K562 (cell line): ENCODE measurements around the gene ATXN3. TPM values are rescaled to one million over a fixed set of nuclear protein-coding genes. Genes with fewer than 3 reads are reported as not detected.

ENCODE experiments used
- ARID3B ChIP-seq: fragments of 250-450 bp; sonication (Bioruptor Pico); IDR thresholded peaks from 2 replicates; pipeline ENCODE4 v1.4.0; 2020; ENCODE audit warnings: borderline replicate concordance
- GABPB1 ChIP-seq: sonication (generic); formaldehyde crosslinking; IDR thresholded peaks from 2 replicates; pipeline ENCODE4 v1.8.0; 2022; ENCODE audit warnings: mild to moderate bottlenecking, missing genetic modification reagents
- RFX7 ChIP-seq: fragments of 250-450 bp; sonication (Bioruptor Pico); IDR thresholded peaks from 2 replicates; pipeline ENCODE4 v1.5.1; 2021; ENCODE audit warnings: mild to moderate bottlenecking
- SOX6 ChIP-seq: fragments of 450-650 bp; IDR thresholded peaks from 2 replicates; pipeline ENCODE4 v1.6.1; 2014; ENCODE audit warnings: mild to moderate bottlenecking
- ZNF134 ChIP-seq: fragments of 250-450 bp; sonication (Bioruptor Pico); conservative IDR thresholded peaks from 2 replicates; pipeline ENCODE4 v1.4.0; 2020
- ZNF644 ChIP-seq: fragments of 200-800 bp; sonication (Bioruptor generic); IDR thresholded peaks from 2 replicates; pipeline ENCODE4 v1.6.1; 2016; ENCODE audit warnings: low read depth, missing genetic modification characterization, missing compliant biosample characterization
- ZNF655 ChIP-seq: fragments of 250-450 bp; sonication (Bioruptor Pico); IDR thresholded peaks from 2 replicates; pipeline ENCODE4 v1.5.0; 2021
- polyA plus RNA-seq, 8 experiments: library from polyadenylated mRNA; depleted of rRNA in 4 of 8; stranded (reverse) in 5 of 8; unstranded in 3 of 8; fragments of >200 nt; fragmentation: Nextera tagmentation in 2 of 8; fragmentation: Illumina TruSeq in 1 of 8; extraction: Ambion mirVana in 2 of 8; extraction: Trizol in 1 of 8; gene quantifications; 2 replicates each; pipeline versions ENCODE4 v1.2.1 to v1.2.3, GENCODE V29; 2011 to 2014; ENCODE audit warnings: inconsistent platforms in 1 of 8, missing spikeins in 1 of 8
- total RNA-seq, 7 experiments: library from RNA; depleted of rRNA in 6 of 7; stranded (reverse); fragments of >200 nt in 6 of 7; fragmentation: Illumina TruSeq in 2 of 7; extraction: Trizol in 2 of 7; gene quantifications; 2 replicates each; pipeline versions ENCODE4 v1.2.1 to v1.2.3, GENCODE V29; 2011 to 2021; ENCODE audit warnings: low replicate concordance in 1 of 7
- TF ChIP-seq, protein P1 (sequence below), 2 experiments: IDR thresholded peaks in 1 of 2; conservative IDR thresholded peaks in 1 of 2; 2 replicates each; pipeline ENCODE4 v1.6.1; 2016; ENCODE audit warnings: low read depth in 2 of 2, mild to moderate bottlenecking in 1 of 2, missing compliant biosample characterization in 1 of 2, missing genetic modification characterization in 1 of 2, moderate library complexity in 1 of 2
- TF ChIP-seq, protein P2 (sequence below), 2 experiments: fragments of 450-650 bp; formaldehyde crosslinking in 1 of 2; IDR thresholded peaks; 2 replicates each; pipeline versions ENCODE4 v1.4.0 to v1.6.1; 2014 to 2020; ENCODE audit warnings: mild to moderate bottlenecking in 2 of 2, borderline replicate concordance in 1 of 2, low read depth in 1 of 2

ATXN3 gene
- total and polyA plus RNA-seq, 9 of the 15 experiments (the other 6 are each of a cell fraction or from before 2014, with no cell fraction given), result 11.3 to 25.0 (median 14.6) TPM

- TF ChIP-seq, protein P1, sequence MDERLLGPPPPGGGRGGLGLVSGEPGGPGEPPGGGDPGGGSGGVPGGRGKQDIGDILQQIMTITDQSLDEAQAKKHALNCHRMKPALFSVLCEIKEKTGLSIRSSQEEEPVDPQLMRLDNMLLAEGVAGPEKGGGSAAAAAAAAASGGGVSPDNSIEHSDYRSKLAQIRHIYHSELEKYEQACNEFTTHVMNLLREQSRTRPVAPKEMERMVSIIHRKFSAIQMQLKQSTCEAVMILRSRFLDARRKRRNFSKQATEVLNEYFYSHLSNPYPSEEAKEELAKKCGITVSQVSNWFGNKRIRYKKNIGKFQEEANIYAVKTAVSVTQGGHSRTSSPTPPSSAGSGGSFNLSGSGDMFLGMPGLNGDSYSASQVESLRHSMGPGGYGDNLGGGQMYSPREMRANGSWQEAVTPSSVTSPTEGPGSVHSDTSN (CRISPR knock-in tag; IDR thresholded peaks at IDR 0.05; ENCODE audit: low read depth), result no peak
- TF ChIP-seq, protein P1 (tag; conservative IDR thresholded peaks at IDR 0.05; ENCODE audit: low read depth), result 0 out of 2 replicates have a peak, but pooled peaks have one; percentile 12
- TF ChIP-seq SOX6 (no peak), ZNF134 (CRISPR knock-in tag) (no peak), ZNF644 (tag) (no peak), GABPB1 (no peak), ZNF655 (CRISPR knock-in tag) (no peak), RFX7 (CRISPR knock-in tag) (no peak), ARID3B (CRISPR knock-in tag) (no peak)
- TF ChIP-seq, protein P2, sequence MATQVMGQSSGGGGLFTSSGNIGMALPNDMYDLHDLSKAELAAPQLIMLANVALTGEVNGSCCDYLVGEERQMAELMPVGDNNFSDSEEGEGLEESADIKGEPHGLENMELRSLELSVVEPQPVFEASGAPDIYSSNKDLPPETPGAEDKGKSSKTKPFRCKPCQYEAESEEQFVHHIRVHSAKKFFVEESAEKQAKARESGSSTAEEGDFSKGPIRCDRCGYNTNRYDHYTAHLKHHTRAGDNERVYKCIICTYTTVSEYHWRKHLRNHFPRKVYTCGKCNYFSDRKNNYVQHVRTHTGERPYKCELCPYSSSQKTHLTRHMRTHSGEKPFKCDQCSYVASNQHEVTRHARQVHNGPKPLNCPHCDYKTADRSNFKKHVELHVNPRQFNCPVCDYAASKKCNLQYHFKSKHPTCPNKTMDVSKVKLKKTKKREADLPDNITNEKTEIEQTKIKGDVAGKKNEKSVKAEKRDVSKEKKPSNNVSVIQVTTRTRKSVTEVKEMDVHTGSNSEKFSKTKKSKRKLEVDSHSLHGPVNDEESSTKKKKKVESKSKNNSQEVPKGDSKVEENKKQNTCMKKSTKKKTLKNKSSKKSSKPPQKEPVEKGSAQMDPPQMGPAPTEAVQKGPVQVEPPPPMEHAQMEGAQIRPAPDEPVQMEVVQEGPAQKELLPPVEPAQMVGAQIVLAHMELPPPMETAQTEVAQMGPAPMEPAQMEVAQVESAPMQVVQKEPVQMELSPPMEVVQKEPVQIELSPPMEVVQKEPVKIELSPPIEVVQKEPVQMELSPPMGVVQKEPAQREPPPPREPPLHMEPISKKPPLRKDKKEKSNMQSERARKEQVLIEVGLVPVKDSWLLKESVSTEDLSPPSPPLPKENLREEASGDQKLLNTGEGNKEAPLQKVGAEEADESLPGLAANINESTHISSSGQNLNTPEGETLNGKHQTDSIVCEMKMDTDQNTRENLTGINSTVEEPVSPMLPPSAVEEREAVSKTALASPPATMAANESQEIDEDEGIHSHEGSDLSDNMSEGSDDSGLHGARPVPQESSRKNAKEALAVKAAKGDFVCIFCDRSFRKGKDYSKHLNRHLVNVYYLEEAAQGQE (IDR thresholded peaks at IDR 0.05; ENCODE audit: borderline replicate concordance), result 0 out of 2 replicates have a peak, but pooled peaks have one; percentile 12
- TF ChIP-seq, protein P2 (CRISPR knock-in tag; IDR thresholded peaks at IDR 0.05; ENCODE audit: low read depth), result no peak
- TF ChIP-seq, all 486 proteins: peak for 7
Observed at GRCh38 chr14:92039063-92039718, 67.2 kb downstream of the ATXN3 start (continued).
